NCI-H2029 treated with DMSO at 0.1 percent for 48 hours (cell line): ENCODE measurements around the gene CAPNS1.

Experiments used
- DNase-seq: peaks from one replicate; lab custom pipeline; 2025; lab: John Stamatoyannopoulos, UW

The CAPNS1 gene

DNA sequence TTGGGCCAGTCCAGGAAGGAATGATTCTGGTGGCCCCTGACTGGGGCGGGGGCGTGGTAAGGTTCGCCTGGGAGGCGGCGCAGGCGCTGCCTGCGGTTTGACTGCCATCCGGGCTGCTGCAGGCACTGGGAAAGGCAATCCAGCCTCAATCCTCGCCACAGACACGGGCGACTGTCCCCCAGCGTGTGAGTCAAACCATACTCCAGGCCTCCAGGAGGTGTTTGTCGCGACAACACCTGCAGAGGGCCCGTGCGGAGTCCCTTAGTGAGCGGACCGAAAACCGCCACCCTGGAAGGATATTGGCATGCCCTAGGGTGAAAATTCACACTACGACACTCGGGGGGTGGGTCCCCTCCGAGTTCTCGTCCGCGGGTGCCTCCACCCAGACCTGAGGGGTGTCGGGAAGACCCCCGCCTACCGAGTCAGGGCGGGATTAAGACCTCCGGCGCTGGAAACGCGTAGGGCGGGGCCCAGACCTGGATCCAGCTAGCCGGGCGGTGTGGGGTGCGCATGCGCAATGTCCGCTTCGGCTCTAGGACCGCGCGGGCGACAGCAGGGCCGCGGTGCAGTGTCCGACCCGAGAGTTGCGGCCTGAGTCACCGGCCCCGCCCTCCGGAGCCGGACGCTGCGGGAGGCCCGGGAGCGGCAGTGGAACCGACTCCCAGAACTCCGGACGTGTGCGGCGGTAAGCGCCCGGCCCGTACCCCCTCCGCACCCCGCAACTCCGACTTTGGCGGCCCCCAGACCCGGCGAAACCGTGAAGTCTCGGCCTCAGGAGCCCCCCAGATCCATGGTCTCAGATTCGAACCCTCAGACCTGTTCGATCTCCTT lies at the start of gene CAPNS1:
Gene CAPNS1 (plus strand): TSS at position 594 of the 831 bp plus-strand sequence. CDS start 946 bp downstream, outside the sequence.
- DNase-seq = peak; percentile 76

GRCh38 chr19:36090910-36091695 lies 48.8 kb upstream of the CAPNS1 start:
- no peak for DNase-seq

GRCh38 chr19:36092566-36092965 lies 47.3 kb upstream of the CAPNS1 start:
- no peak for DNase-seq

DNA sequence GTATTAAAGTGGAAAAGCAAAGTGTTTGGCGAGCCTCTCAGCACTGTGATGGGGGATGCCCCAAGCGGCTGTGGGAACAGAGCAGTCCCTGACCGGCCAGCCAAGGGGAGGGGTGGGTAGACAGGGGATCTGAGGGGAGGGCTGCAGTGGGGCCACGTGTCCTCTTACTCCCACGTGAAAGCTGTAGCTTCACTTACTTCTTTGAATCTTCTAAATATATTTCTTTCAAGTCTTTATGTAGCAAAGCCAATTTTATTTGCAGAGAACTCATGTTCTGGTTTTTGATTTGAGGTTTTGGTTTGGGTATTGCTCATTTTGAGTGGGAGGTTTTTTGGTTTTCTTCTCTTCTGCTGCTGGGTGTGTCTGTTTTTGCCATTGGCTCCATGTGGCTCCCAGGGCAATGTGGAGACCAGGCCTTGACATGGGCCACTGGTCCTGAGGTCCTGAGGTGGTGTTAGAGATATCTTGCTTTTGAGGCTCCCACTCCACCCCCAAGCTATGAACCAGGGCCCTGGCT lies 46.7 kb upstream of the CAPNS1 start:
- DNase-seq = no peak

- DNase-seq = no peak
These were observed 46.2 kb upstream of the CAPNS1 start for GRCh38 chr19:36093687-36094086.

- no peak for DNase-seq
These were observed 42.8 kb upstream of the CAPNS1 start for GRCh38 chr19:36097036-36097435.

GRCh38 chr19:36099166-36099785 lies 40.6 kb upstream of the CAPNS1 start:
- no peak for DNase-seq

DNA sequence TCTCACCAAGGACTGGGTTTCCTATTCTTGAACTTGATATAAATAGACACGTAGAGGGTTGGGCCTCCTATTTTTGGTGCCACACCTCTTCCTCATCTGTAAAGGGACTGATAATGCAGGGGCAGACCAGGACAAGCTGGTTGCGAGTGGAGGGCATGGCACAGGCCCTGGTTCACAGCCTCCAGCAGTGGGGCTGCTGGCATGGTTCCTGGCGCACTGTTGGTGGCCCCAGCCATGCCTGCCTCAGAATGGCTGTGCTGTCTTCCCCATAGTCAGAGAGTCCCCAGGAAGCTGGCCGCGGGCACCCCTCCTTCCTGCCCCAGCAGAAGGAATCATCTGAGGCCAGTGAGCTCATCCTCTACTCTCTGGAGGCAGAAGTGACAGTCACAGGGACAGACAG lies 39.4 kb upstream of the CAPNS1 start:
- no peak for DNase-seq

GRCh38 chr19:36101550-36102327 lies 38.1 kb upstream of the CAPNS1 start:
- DNase-seq = no peak

GRCh38 chr19:36103040-36103626 lies 36.7 kb upstream of the CAPNS1 start:
- no peak for DNase-seq

GRCh38 chr19:36103842-36104552 lies 35.9 kb upstream of the CAPNS1 start:
- DNase-seq = no peak

GRCh38 chr19:36106441-36106840 lies 33.4 kb upstream of the CAPNS1 start:
- no peak for DNase-seq

GRCh38 chr19:36106991-36107390 lies 32.9 kb upstream of the CAPNS1 start:
- no peak for DNase-seq

DNA sequence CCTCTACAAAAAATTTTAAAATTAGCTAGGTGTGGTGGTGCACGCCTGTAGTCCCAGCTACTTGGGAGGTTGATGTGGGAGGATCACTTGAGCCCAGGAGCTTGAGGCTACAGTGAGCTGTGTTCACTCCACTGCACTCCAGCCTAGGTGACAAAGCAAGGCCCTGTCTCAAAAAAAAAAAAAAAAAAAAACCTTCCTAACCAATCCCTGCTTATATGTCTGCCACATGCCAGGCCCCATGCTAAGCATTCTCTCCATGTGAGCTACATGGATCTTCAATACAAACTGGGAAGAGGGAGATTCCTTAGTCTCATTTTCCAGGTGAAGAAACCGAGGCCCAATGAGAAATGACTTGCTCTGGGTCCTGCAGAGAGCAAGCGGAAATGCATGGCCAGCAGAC lies 31.2 kb upstream of the CAPNS1 start:
- DNase-seq = no peak

DNA sequence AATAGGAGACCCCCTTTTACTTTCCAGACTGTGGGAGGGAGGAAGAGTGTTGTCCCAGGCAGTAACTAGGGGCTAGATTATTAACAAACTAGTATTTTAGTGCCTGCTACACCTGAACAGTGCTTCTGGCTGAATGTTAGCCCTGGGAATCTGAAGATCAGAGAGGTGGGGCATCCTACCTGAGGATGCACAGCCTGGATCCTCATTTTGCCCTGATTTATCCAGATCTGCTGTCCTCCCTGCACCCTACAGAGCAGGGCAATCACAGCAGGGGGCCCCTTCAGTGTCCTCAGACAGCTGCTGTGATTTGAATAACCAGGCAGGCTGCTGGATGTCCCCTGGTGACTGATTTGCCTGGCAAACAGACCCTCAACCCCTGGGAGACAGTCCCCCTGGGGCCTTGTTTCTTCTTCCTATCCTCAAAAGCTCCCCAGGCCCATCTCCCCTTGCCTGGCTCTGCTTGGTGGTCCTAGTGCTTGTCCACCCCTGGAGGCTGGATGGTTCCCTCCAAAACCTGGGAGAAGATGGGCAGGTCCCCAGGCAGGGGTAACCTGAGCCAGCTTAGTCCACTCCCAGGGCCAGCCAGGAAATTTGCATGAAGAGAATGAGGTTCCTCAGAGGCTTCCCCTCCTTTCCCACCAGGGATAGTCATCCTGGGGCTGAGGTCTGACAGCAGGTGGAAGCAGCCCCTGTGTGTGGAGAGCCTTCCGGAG lies 29.2 kb upstream of the CAPNS1 start, which contains the start of gene OVOL3:
Gene OVOL3 (plus strand): TSS at position 657 of the 713 bp plus-strand sequence. CDS start 60 bp downstream, outside the sequence.
- no peak for DNase-seq

- DNase-seq = no peak
These were observed 28.7 kb upstream of the CAPNS1 start for GRCh38 chr19:36111200-36111539.

- no peak for DNase-seq
These were observed 27.2 kb upstream of the CAPNS1 start for GRCh38 chr19:36112678-36113077.

DNA sequence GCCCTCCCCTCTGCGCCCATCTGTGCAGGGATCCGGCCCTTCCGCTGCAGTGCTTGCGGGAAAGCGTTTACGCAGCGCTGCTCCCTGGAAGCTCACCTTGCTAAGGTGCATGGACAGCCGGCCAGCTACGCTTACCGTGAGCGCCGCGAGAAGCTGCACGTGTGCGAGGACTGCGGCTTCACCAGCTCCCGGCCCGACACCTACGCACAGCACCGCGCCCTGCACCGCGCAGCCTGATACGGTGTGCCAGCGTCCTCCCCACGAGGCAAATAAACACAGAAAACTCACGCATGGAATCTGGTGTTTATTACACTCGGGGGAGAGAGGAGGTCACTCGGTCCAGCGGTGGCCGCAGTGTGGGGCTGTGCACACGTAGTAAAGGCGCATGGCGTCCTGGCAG lies 26.4 kb upstream of the CAPNS1 start:
- DNase-seq = no peak

DNA sequence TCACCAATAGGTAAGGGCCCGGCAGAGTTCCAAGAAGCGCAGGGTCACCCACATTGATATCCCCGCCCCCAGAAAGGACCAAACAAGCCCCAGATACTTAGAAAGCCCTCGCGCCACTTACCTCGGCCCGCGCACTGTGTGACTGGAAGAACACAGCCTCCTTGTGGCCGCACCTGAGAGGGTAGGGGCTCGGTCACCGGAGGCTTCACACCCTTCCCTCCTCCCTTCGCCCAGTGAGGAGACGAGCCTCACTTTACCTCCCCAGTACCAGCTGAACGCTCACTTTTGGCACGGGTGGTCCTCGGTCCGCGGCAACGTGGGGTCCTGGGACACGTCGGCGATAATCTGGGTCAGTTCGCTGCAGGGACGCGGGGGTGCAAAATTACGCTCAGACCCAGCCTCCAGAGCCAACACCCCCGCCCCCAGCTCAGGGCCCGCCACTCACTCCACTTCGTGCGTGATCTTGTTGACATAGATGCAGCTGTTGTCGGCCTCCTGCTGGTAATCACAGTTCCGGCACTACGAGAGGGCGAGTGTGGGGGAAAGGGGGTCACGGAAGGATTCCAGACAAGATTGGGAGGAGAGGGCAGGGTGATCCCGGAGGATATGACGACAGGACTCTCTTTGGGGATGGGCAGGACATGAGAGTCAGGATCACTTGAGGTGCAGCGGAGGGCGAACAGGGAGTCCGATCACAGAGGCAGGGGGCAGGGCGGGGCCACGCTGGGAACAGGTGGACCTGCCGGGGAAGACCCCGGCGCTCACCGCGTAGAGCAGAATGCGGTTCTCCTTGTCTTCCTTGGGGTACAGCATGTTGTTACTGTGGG lies 25.8 kb upstream of the CAPNS1 start:
- no peak for DNase-seq
